IMR-90 (cell line): ENCODE results near the gene GPC4.

ENCODE experiments used
- CEBPB ChIP-seq: IDR thresholded peaks from 2 replicates; pipeline ENCODE4 v1.6.1; 2012; ENCODE audit warnings: low read depth, low read length, improper control_type of control experiment
- ELK1 ChIP-seq: fragments of 150-350 bp; IDR thresholded peaks from 2 replicates; pipeline ENCODE4 v1.6.1; 2016; ENCODE audit warnings: low read depth, mild to moderate bottlenecking, low read length, moderate library complexity, borderline replicate concordance
- FOS ChIP-seq: fragments of 150-350 bp; IDR thresholded peaks from 2 replicates; pipeline ENCODE4 v1.6.1; 2016; ENCODE audit warnings: low read depth, low read length
- POLR2A ChIP-seq: IDR thresholded peaks from 2 replicates; pipeline ENCODE4 v1.6.1; 2012; ENCODE audit warnings: mild to moderate bottlenecking, low read depth, low read length
- USF2 ChIP-seq: fragments of 150-350 bp; IDR thresholded peaks from 2 replicates; pipeline ENCODE4 v1.6.1; 2017; ENCODE audit warnings: mild to moderate bottlenecking, antibody characterized with exemption, low read length, low read depth
- TF ChIP-seq, protein P1 (sequence below): conservative IDR thresholded peaks from 2 replicates; pipeline ENCODE4 v1.5.1; 2012; ENCODE audit warnings: mild to moderate bottlenecking, low read depth, low read length, improper control_type of control experiment

GRCh38 chrX:133323431-133323830, 91.9 kb downstream of the GPC4 start:
- TF ChIP-seq, protein P1, sequence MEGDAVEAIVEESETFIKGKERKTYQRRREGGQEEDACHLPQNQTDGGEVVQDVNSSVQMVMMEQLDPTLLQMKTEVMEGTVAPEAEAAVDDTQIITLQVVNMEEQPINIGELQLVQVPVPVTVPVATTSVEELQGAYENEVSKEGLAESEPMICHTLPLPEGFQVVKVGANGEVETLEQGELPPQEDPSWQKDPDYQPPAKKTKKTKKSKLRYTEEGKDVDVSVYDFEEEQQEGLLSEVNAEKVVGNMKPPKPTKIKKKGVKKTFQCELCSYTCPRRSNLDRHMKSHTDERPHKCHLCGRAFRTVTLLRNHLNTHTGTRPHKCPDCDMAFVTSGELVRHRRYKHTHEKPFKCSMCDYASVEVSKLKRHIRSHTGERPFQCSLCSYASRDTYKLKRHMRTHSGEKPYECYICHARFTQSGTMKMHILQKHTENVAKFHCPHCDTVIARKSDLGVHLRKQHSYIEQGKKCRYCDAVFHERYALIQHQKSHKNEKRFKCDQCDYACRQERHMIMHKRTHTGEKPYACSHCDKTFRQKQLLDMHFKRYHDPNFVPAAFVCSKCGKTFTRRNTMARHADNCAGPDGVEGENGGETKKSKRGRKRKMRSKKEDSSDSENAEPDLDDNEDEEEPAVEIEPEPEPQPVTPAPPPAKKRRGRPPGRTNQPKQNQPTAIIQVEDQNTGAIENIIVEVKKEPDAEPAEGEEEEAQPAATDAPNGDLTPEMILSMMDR: no peak
- TF ChIP-seq CEBPB (no peak), ELK1 (no peak), POLR2A (no peak), USF2 (no peak), FOS (no peak)
